Gastrocnemius medialis (tissue), 4 donors: ENCODE measurements around the gene OR6N2.

ENCODE experiments used
- CTCF ChIP-seq, 5 experiments: fragments of 450-650 bp in 3 of 5; fragments of 200-600 bp in 2 of 5; sonication (generic) in 2 of 5; IDR thresholded peaks in 4 of 5; conservative IDR thresholded peaks in 1 of 5; 1 replicate in 4 of 5; 2 replicates in 1 of 5; pipeline ENCODE4 v1.5.1; 2016 to 2019; ENCODE audit warnings: antibody characterized with exemption in 5 of 5, mild to moderate bottlenecking in 3 of 5, moderate library complexity in 3 of 5
- POLR2A ChIP-seq, 2 donors: fragments of 450-650 bp; IDR thresholded peaks; one replicate each; pipeline ENCODE4 v1.6.1; 2017; ENCODE audit warnings: antibody characterized with exemption in 2 of 2, mild to moderate bottlenecking in 2 of 2, moderate library complexity in 2 of 2

GRCh38 chr1:158809862-158810261 is 28.9 kb upstream of the OR6N2 start:
- TF ChIP-seq CTCF (IDR thresholded peaks at IDR 0.05 in 4 of 5, conservative IDR thresholded peaks at IDR 0.05 in 1 of 5) (no peak), POLR2A (IDR thresholded peaks at IDR 0.05) (no peak)
